SK-N-SH (cell line): ENCODE measurements around the gene SHISAL1.

Experiments used
- CTCF ChIP-seq: fragments of 200-600 bp; sonication (generic); IDR thresholded peaks from 2 replicates; pipeline ENCODE4 v1.6.1; 2017; ENCODE audit warnings: antibody characterized with exemption, mild to moderate bottlenecking, moderate library complexity
- ELF1 ChIP-seq: IDR thresholded peaks from 2 replicates; pipeline ENCODE4 v1.4.0; 2012
- EP300 ChIP-seq, 2 experiments: IDR thresholded peaks; 2 replicates each; pipeline versions ENCODE4 v1.4.0 to v1.6.1; 2012; ENCODE audit warnings: borderline replicate concordance in 1 of 2, low read depth in 1 of 2, low read length in 1 of 2
- GABPA ChIP-seq: IDR thresholded peaks from 2 replicates; pipeline ENCODE4 v1.4.0; 2012; ENCODE audit warnings: low read depth, mild to moderate bottlenecking
- JUND ChIP-seq: IDR thresholded peaks from 2 replicates; pipeline ENCODE4 v1.4.0; 2012
- MEF2A ChIP-seq: IDR thresholded peaks from 2 replicates; pipeline ENCODE4 v1.4.0; 2012; ENCODE audit warnings: low read depth, borderline replicate concordance
- MXI1 ChIP-seq: IDR thresholded peaks from 2 replicates; pipeline ENCODE4 v1.6.1; 2012; ENCODE audit warnings: mild to moderate bottlenecking, low read depth, low read length, improper control_type of control experiment
- POLR2AphosphoS5 ChIP-seq: IDR thresholded peaks from 2 replicates; pipeline ENCODE4 v1.6.1; 2012; ENCODE audit warnings: low read depth, low read length
- SMC3 ChIP-seq: IDR thresholded peaks from 2 replicates; pipeline ENCODE4 v1.6.1; 2012; ENCODE audit warnings: low read depth, low read length, improper control_type of control experiment
- TAF1 ChIP-seq: IDR thresholded peaks from 2 replicates; pipeline ENCODE4 v1.6.1; 2012; ENCODE audit warnings: low read depth, mild to moderate bottlenecking, low read length, moderate library complexity, borderline replicate concordance
- USF2 ChIP-seq: fragments of 150-350 bp; IDR thresholded peaks from 2 replicates; pipeline ENCODE4 v1.6.1; 2017; ENCODE audit warnings: antibody characterized with exemption, low read length, low read depth, borderline replicate concordance
- TF ChIP-seq, protein P1 (sequence below): IDR thresholded peaks from 2 replicates; pipeline ENCODE4 v1.4.0; 2012; ENCODE audit warnings: low read depth
- TF ChIP-seq, protein P2 (sequence below): IDR thresholded peaks from 2 replicates; pipeline ENCODE4; 2012

- TF ChIP-seq MXI1 (no peak), POLR2AphosphoS5 (no peak), CTCF (peak; percentile 17; the same call in 1 of the 2 replicates), GABPA (no peak), JUND (no peak), SMC3 (no peak), TAF1 (no peak), MEF2A (no peak), EP300 (IDR thresholded peaks at IDR 0.05; ENCODE audit: borderline replicate concordance in 1 of 2, low read depth in 1 of 2, low read length in 1 of 2) (no peak), ELF1 (no peak), USF2 (no peak)
- TF ChIP-seq, protein P1, sequence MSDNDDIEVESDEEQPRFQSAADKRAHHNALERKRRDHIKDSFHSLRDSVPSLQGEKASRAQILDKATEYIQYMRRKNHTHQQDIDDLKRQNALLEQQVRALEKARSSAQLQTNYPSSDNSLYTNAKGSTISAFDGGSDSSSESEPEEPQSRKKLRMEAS: no peak
- TF ChIP-seq, protein P2, sequence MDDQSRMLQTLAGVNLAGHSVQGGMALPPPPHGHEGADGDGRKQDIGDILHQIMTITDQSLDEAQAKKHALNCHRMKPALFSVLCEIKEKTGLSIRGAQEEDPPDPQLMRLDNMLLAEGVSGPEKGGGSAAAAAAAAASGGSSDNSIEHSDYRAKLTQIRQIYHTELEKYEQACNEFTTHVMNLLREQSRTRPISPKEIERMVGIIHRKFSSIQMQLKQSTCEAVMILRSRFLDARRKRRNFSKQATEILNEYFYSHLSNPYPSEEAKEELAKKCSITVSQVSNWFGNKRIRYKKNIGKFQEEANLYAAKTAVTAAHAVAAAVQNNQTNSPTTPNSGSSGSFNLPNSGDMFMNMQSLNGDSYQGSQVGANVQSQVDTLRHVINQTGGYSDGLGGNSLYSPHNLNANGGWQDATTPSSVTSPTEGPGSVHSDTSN: no peak
Measured at GRCh38 chr22:44311104-44311854, 1.5 kb downstream of the SHISAL1 start.
